Astrocyte (in vitro differentiated cells and primary cell): ENCODE data around the gene XKR8. TPM values are rescaled to one million over a fixed set of nuclear protein-coding genes. Genes with fewer than 3 reads are reported as not detected.

ENCODE experiments used
- DNase-seq: peaks from one replicate; pipeline ENCODE4 v3.0.0-alpha.2; 2010; ENCODE audit warnings: low read depth
- FAIRE-seq: peaks from 2 replicates; lab custom pipeline; 2011; peaks lifted over from hg19 to GRCh38; lab: Jason Lieb, UNC
- H2AFZ ChIP-seq: 2 replicates; pipeline ENCODE4 v1.6.0; 2012; ENCODE audit warnings: low read depth, low read length, inconsistent platforms
- H3K27ac ChIP-seq: 2 replicates; pipeline ENCODE4 v1.5.1; 2011; ENCODE audit warnings: low read depth, low read length, inconsistent platforms
- H3K27me3 ChIP-seq: 2 replicates; pipeline ENCODE4 v1.6.0; 2011; ENCODE audit warnings: low read length, inconsistent platforms; ENCODE audit not compliant: insufficient read depth
- H3K36me3 ChIP-seq: 2 replicates; pipeline ENCODE4 v1.5.1; 2011; ENCODE audit warnings: low read length, inconsistent platforms; ENCODE audit not compliant: insufficient read depth
- H3K4me1 ChIP-seq: 2 replicates; pipeline ENCODE4 v1.5.1; 2011; ENCODE audit warnings: low read length, inconsistent platforms; ENCODE audit not compliant: insufficient read depth
- H3K4me2 ChIP-seq: 2 replicates; pipeline ENCODE4 v1.6.0; 2012; ENCODE audit warnings: low read length, inconsistent platforms
- H3K4me3 ChIP-seq: 2 replicates; pipeline ENCODE4 v1.5.1; 2011; ENCODE audit warnings: low read depth, mild to moderate bottlenecking, low read length, inconsistent platforms; ENCODE audit not compliant: insufficient read depth
- H3K79me2 ChIP-seq: 2 replicates; pipeline ENCODE4 v1.6.0; 2012; ENCODE audit warnings: mild to moderate bottlenecking, low read length, inconsistent platforms; ENCODE audit not compliant: insufficient read depth
- H3K9ac ChIP-seq: 2 replicates; pipeline ENCODE4 v1.6.0; 2012; ENCODE audit warnings: mild to moderate bottlenecking, low read length, inconsistent platforms
- H3K9me3 ChIP-seq: 2 replicates; pipeline ENCODE4 v1.5.1; 2012; ENCODE audit warnings: low read depth, mild to moderate bottlenecking, low read length, inconsistent platforms; ENCODE audit not compliant: insufficient read depth
- H4K20me1 ChIP-seq: 2 replicates; pipeline ENCODE4 v1.6.0; 2012; ENCODE audit warnings: low read length, inconsistent platforms; ENCODE audit not compliant: insufficient read depth
- H3K27ac Mint-ChIP-seq: one replicate; pipeline ENCODE4 v1.8.0; 2021; ENCODE audit warnings: mild to moderate bottlenecking, mixed read lengths; ENCODE audit not compliant: unreplicated experiment
- H3K27me3 Mint-ChIP-seq: one replicate; pipeline ENCODE4 v1.8.0; 2021; ENCODE audit warnings: low read depth, mixed read lengths; ENCODE audit not compliant: unreplicated experiment
- H3K36me3 Mint-ChIP-seq: one replicate; pipeline ENCODE4 v1.8.0; 2021; ENCODE audit warnings: low read depth, mixed read lengths; ENCODE audit not compliant: unreplicated experiment
- H3K4me1 Mint-ChIP-seq: one replicate; pipeline ENCODE4 v1.8.0; 2021; ENCODE audit warnings: low read depth, mixed read lengths; ENCODE audit not compliant: unreplicated experiment
- H3K4me3 Mint-ChIP-seq: one replicate; pipeline ENCODE4 v1.8.0; 2021; ENCODE audit warnings: mild to moderate bottlenecking, moderate library complexity, mixed read lengths; ENCODE audit not compliant: unreplicated experiment
- H3K9me3 Mint-ChIP-seq: one replicate; pipeline ENCODE4 v1.8.0; 2021; ENCODE audit warnings: mild to moderate bottlenecking, mixed read lengths; ENCODE audit not compliant: unreplicated experiment
- CTCF ChIP-seq: IDR thresholded peaks from 2 replicates; pipeline ENCODE4 v1.5.1; 2011; ENCODE audit warnings: low read depth, mild to moderate bottlenecking, inconsistent platforms, low read length, moderate library complexity; ENCODE audit not compliant: insufficient read depth
- EZH2 ChIP-seq: IDR thresholded peaks from 2 replicates; pipeline ENCODE4 v1.6.1; 2012; ENCODE audit warnings: mild to moderate bottlenecking, low read length, inconsistent platforms; ENCODE audit not compliant: insufficient read depth
- total RNA-seq: library from RNA; stranded (reverse); gene quantifications from 2 replicates; pipeline ENCODE4 v1.2.1, GENCODE V29; 2021

Gene XKR8
- total RNA-seq, 1 donor from 2014 or later: 11.3 TPM

- H4K20me1 ChIP-seq: peaks cover 6% of the 10 kb centered on the region
- no peak overlapping the region for H3K4me3 ChIP-seq
- TF ChIP-seq EZH2 (no peak), CTCF (no peak)
- no peaks in the 10 kb centered on the region for H3K79me2 ChIP-seq
- H3K4me2 ChIP-seq: no peak overlapping the region
- Mint-ChIP-seq H3K27me3 (peaks cover 27% of the 10 kb centered on the region), H3K4me3 (no peak overlapping the region), H3K36me3 (peaks cover 4% of the 10 kb centered on the region), H3K9me3 (peaks cover 2% of the 10 kb centered on the region), H3K4me1 (peaks cover 6% of the 10 kb centered on the region), H3K27ac (no peak overlapping the region)
- H3K4me1 ChIP-seq: peaks cover 13% of the 10 kb centered on the region
- DNase-seq (no peak), FAIRE-seq (no peak)
- H3K9ac ChIP-seq: no peak overlapping the region
- H3K27ac ChIP-seq: no peak overlapping the region
- no peaks in the 10 kb centered on the region for H3K9me3 ChIP-seq
- peaks cover 3% of the 10 kb centered on the region for H3K27me3 ChIP-seq
- H3K36me3 ChIP-seq: no peaks in the 10 kb centered on the region
- no peak overlapping the region for H2AFZ ChIP-seq
These were observed 3.0 kb upstream of the XKR8 start for GRCh38 chr1:27956761-27957160.

- Histone ChIP-seq H3K4me2 (no peak overlapping the region), H3K4me3 (no peak overlapping the region), H3K9ac (no peak overlapping the region), H2AFZ (no peak overlapping the region), H3K4me1 (peaks cover 13% of the 10 kb centered on the region), H3K27ac (no peak overlapping the region), H3K36me3 (no peaks in the 10 kb centered on the region), H4K20me1 (peaks cover 9% of the 10 kb centered on the region), H3K79me2 (no peaks in the 10 kb centered on the region), H3K27me3 (peaks cover 3% of the 10 kb centered on the region), H3K9me3 (no peaks in the 10 kb centered on the region)
- no peak for TF ChIP-seq CTCF
- TF ChIP-seq EZH2: no peak
- Mint-ChIP-seq H3K4me1 (peaks cover 6% of the 10 kb centered on the region), H3K27ac (no peak overlapping the region), H3K36me3 (peaks cover 5% of the 10 kb centered on the region), H3K9me3 (no peaks in the 10 kb centered on the region), H3K27me3 (peaks cover 27% of the 10 kb centered on the region), H3K4me3 (no peak overlapping the region)
- no peak for FAIRE-seq
- DNase-seq: no peak
These were observed 2.1 kb upstream of the XKR8 start for GRCh38 chr1:27957655-27958054.

GRCh38 chr1:27958513-27958912 lies 1.3 kb upstream of the XKR8 start:
- TF ChIP-seq CTCF: no peak
- TF ChIP-seq EZH2: no peak
- H3K4me3 ChIP-seq: no peak overlapping the region
- H3K9me3 ChIP-seq: no peaks in the 10 kb centered on the region
- no peak overlapping the region for H2AFZ ChIP-seq
- H3K36me3 Mint-ChIP-seq: peaks cover 8% of the 10 kb centered on the region
- peaks cover 9% of the 10 kb centered on the region for H4K20me1 ChIP-seq
- H3K4me1 Mint-ChIP-seq: peaks cover 6% of the 10 kb centered on the region
- H3K36me3 ChIP-seq: no peaks in the 10 kb centered on the region
- no peaks in the 10 kb centered on the region for H3K9me3 Mint-ChIP-seq
- no peak overlapping the region for H3K27ac Mint-ChIP-seq
- peak overlapping the region; percentile 93 for H3K4me2 ChIP-seq
- H3K27me3 ChIP-seq: peaks cover 3% of the 10 kb centered on the region
- no peaks in the 10 kb centered on the region for H3K79me2 ChIP-seq
- no peak overlapping the region for H3K9ac ChIP-seq
- FAIRE-seq: no peak
- DNase-seq: no peak
- no peak overlapping the region for H3K27ac ChIP-seq
- H3K4me3 Mint-ChIP-seq: no peak overlapping the region
- peaks cover 22% of the 10 kb centered on the region for H3K27me3 Mint-ChIP-seq
- peaks cover 13% of the 10 kb centered on the region for H3K4me1 ChIP-seq
